ENCODE measurements around the gene PVALEF. TPM values are rescaled to one million over a fixed set of nuclear protein-coding genes. Genes with fewer than 3 reads are reported as not detected.

Gene PVALEF
- total RNA-seq, result not detected

- no peaks in the 10 kb centered on the region for H3K9me3 ChIP-seq
- no peak within 1 kb of the TSS for H3K4me3 ChIP-seq
- no peaks in the 10 kb centered on the region for H3K4me1 ChIP-seq
- H3K27me3 ChIP-seq, result peaks cover 27% of the 10 kb centered on the region
- intact Hi-C loops (cut with DNase I), result no loop called here
- no peaks in the 10 kb centered on the region for H3K36me3 ChIP-seq
- no peak within 1 kb of the TSS for H3K27ac ChIP-seq
- no peak for TF ChIP-seq CTCF (IDR thresholded peaks at IDR 0.05)
- H3K9ac ChIP-seq (ENCODE audit: low read depth in 2 of 2, low read length in 2 of 2), result no peak within 1 kb of the TSS
- no peak for DNase-seq
Measured at GRCh38 chr17:81165246-81166032, at the start of gene PVALEF. Gene PVALEF (plus strand): TSS chr17:81165507. CDS start chr17:81181227, 15,720 bp downstream.

GRCh38 chr17:81115749-81116464 lies 49.4 kb upstream of the PVALEF start:
- intact Hi-C loops (cut with DNase I), result no loop called here
- no peak overlapping the region for H3K4me3 ChIP-seq
- H3K9ac ChIP-seq (ENCODE audit: low read depth in 2 of 2, low read length in 2 of 2), result no peak overlapping the region
- no peak overlapping the region for H3K27ac ChIP-seq
- TF ChIP-seq CTCF (IDR thresholded peaks at IDR 0.05), result no peak
- DNase-seq, result no peak
- no peaks in the 10 kb centered on the region for H3K4me1 ChIP-seq
- no peaks in the 10 kb centered on the region for H3K36me3 ChIP-seq
- H3K27me3 ChIP-seq, result no peaks in the 10 kb centered on the region
- H3K9me3 ChIP-seq, result no peaks in the 10 kb centered on the region

- no peaks in the 10 kb centered on the region for H3K9me3 ChIP-seq
- no peak overlapping the region for H3K27ac ChIP-seq
- no peaks in the 10 kb centered on the region for H3K36me3 ChIP-seq
- H3K4me3 ChIP-seq, result no peak overlapping the region
- DNase-seq, result no peak
- no peak for TF ChIP-seq CTCF (IDR thresholded peaks at IDR 0.05)
- no peak overlapping the region for H3K9ac ChIP-seq (ENCODE audit: low read depth in 2 of 2, low read length in 2 of 2)
- H3K27me3 ChIP-seq, result no peaks in the 10 kb centered on the region
- H3K4me1 ChIP-seq, result no peaks in the 10 kb centered on the region
- intact Hi-C loops (cut with DNase I), result no loop called here
Measured at GRCh38 chr17:81116704-81117103, 48.6 kb upstream of the PVALEF start.

GRCh38 chr17:81117672-81118198 lies 47.6 kb upstream of the PVALEF start:
- DNase-seq, result no peak
- intact Hi-C loops (cut with DNase I), result no loop called here
- no peak for TF ChIP-seq CTCF (IDR thresholded peaks at IDR 0.05)
- H3K9ac ChIP-seq (ENCODE audit: low read depth in 2 of 2, low read length in 2 of 2), result no peak overlapping the region
- H3K27ac ChIP-seq, result no peak overlapping the region
- no peaks in the 10 kb centered on the region for H3K4me1 ChIP-seq
- H3K4me3 ChIP-seq, result no peak overlapping the region
- no peaks in the 10 kb centered on the region for H3K27me3 ChIP-seq
- H3K9me3 ChIP-seq, result no peaks in the 10 kb centered on the region
- no peaks in the 10 kb centered on the region for H3K36me3 ChIP-seq

GRCh38 chr17:81118308-81119221 lies 46.7 kb upstream of the PVALEF start:
- H3K4me3 ChIP-seq, result peak overlapping the region; percentile 30
- DNase-seq, result no peak
- H3K27ac ChIP-seq, result no peak overlapping the region
- H3K36me3 ChIP-seq, result no peaks in the 10 kb centered on the region
- H3K4me1 ChIP-seq, result no peaks in the 10 kb centered on the region
- no peaks in the 10 kb centered on the region for H3K9me3 ChIP-seq
- TF ChIP-seq CTCF (IDR thresholded peaks at IDR 0.05), result no peak
- intact Hi-C loops (cut with DNase I), result no loop called here
- no peaks in the 10 kb centered on the region for H3K27me3 ChIP-seq
- no peak overlapping the region for H3K9ac ChIP-seq (ENCODE audit: low read depth in 2 of 2, low read length in 2 of 2)

All from colonic mucosa (tissue), 4 donors.